ENCODE data around the gene IGF2BP3. TPM values are rescaled to one million over a fixed set of nuclear protein-coding genes. Genes with fewer than 3 reads are reported as not detected.
A peak's percentile ranks its signal among the peaks of the same experiment; 100 is the strongest.
"Not testable (repeated sequence)": the region's sequence is repeated elsewhere in the genome, so short reads cannot be mapped to it uniquely, and the experiment has no call there.

The IGF2BP3 gene
- total RNA-seq: 84.1 TPM

DNA sequence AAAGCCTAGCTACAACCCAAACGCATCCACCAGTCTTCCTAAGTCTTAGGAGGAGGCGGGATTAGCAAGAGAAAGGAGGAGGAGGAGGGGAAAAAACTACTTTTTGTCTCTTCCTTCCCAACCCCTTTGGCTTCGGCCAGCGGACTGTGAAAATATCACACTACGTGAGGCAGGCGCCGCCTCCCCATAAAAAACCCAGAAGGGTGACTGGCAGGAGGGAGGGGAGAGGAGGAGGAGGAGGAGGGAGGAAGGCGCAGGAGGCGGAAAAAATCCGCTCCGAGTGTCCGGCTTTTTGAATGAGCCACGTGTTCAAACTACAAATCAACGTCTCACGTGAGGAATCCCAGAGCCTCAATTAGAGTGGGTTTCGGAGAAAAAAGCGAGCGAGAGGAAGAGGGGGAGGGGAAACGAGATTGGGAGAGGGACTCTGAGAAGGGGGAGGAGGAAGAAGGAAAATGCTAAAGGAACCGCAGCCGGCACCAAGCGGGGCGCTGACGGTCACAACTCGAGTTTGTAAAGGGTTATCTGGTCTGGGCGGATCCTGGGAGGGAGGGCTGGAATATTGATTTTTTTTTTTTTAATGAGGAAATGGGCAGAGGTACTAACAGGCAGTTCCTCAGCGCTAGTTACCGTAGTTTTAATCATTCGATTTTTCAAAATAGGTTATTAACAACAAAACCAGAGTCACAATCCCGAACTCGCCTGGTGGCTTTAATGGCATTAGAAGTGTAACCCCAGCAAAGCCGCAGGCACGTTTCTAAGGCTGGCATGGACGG, at the start of gene IGF2BP3:
Gene IGF2BP3, minus strand, starts transcription at position 162 of the 776 bp plus-strand sequence. CDS start 381 bp downstream, outside the sequence.
- no peak for DNase-seq

GRCh38 chr7:23514755-23515154, 44.5 kb upstream of the IGF2BP3 start:
- DNase-seq: no peak

DNA sequence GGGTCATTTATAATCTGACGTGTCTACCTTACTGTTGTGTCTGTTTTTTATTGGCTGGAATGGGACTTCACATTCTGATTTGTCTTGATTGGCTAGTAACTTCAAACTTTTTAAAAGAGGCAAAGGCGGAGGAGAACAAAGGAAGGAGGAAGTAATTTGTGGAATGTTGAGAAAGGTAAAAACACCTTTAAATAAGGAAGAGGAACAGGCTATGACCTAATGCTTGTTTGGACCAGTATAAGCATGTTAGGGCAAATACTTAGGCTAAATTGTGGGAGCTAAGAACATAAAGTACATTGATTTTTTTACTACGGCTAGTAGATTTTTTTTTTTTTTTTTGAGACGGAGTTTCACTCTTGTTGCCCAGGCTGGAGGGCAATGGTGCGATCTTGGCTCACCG, 43.5 kb upstream of the IGF2BP3 start:
- not testable (repeated sequence) for DNase-seq

DNA sequence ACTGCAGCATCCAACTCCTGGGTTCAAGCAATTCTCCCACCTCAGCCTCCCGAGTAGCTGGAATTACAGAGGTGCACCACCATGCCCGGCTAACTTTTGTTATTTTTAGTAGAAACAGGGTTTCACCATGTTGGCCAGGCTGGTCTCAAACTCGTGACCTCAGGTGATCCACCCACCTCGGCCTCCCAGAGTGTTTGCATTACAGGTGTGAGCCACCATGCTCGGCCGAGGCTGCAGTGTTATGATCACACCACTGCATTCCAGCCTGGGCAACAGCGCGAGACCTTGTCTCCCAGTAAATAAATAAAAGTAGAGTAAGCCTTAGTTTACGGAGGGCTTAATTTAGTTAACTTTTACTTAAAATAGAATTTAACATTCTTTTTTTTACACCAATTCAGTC, 23.7 kb upstream of the IGF2BP3 start:
- DNase-seq: no peak

DNA sequence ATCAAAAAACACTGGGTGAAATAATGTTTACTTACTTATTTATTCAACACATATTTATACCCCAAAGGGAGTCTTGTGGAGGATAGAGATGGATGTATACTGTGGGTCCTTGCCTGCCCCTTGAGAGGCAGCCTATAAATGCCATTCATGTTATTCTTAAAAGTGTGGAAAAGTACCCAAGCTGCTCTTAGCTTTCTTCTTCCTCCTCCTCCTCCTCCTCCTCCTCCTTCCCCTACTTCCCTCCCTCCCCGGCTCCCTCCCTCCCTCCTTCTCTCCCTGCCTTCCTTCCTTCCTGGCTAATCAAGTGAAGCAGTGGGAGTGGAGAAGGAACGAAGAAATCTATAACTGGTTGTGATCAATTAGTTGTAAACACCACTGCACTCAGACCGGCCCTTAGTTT, 21.2 kb upstream of the IGF2BP3 start:
- no peak for DNase-seq

DNA sequence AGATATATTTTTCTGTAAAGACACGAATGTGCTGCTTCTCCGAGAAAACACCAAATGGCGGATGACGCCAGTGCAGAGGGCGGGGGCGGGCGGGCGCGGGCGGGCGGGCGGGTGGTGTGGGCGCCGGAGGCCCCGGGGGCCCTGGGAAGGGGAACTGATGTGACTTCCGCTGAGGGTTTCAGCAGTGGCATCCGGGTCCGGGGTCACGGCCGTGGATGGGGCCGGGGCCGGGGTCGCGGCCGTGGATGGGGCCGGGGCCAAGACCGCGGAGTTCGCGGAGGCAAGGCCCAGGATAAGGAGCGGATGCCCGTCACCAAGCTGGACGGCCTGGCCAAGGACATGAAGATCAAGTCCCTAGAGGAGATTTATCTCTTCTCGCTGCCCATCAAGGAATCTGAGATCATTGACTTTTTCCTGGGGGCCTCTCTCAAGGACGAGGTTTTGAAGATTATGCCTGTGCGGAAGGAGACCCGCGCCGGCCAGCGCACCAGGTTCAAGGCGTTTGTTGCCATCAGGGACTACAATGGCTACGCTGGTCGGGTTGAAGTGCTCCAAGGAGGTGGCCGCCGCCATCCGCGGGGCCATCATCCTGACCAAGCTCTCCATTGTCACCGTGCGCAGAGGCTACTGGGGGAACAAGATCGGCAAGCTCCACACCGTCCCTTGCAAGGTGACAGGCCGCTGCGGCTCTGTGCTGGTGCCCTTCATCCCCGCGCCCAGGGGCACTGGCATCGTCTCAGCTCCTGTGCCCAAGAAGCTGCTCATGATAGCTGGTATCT, 20.3 kb upstream of the IGF2BP3 start:
- DNase-seq: peak; percentile 23

GRCh38 chr7:23488714-23489113, 18.4 kb upstream of the IGF2BP3 start:
- DNase-seq: not testable (repeated sequence)

- DNase-seq: no peak
These were observed 17.4 kb upstream of the IGF2BP3 start for GRCh38 chr7:23487670-23488069.

DNA sequence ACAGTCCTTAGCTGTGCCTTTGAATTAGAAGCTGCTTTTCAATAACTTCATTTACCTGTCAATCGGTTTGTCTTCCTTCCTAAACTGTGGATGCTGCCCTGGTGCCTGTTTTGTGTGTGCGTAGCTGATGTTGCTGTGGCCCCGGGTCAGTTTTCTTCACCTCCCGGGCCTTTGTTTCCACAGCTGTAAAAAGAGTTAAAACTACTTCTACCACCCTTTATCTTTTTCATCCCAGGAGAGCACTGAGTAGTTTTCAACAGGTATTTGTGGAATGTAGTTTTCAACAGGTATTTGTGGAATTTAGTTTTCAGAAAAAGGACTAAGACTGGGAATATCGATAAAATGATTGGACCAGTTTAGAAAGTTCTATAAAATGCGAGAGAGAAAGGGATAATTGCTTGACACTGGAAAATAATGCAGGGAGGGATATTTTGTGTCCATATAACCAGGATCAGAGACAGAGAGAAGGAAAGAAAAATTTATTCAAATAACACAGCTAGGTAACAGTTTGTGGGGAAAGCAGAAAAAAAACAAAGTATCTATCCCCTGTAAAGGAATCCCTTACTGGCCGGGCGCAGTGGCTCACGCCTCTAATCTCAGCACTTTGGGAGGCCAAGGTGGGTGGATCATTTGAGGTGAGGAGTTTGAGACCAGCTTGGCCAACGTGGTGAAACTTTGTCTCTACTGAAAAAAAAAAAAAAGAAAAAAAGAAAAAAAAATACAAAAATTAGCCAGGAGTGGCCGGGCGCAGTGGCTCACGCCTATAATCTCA, 15.9 kb upstream of the IGF2BP3 start:
- no peak for DNase-seq

GRCh38 chr7:23482686-23483085, 12.4 kb upstream of the IGF2BP3 start:
- DNase-seq: no peak

DNA sequence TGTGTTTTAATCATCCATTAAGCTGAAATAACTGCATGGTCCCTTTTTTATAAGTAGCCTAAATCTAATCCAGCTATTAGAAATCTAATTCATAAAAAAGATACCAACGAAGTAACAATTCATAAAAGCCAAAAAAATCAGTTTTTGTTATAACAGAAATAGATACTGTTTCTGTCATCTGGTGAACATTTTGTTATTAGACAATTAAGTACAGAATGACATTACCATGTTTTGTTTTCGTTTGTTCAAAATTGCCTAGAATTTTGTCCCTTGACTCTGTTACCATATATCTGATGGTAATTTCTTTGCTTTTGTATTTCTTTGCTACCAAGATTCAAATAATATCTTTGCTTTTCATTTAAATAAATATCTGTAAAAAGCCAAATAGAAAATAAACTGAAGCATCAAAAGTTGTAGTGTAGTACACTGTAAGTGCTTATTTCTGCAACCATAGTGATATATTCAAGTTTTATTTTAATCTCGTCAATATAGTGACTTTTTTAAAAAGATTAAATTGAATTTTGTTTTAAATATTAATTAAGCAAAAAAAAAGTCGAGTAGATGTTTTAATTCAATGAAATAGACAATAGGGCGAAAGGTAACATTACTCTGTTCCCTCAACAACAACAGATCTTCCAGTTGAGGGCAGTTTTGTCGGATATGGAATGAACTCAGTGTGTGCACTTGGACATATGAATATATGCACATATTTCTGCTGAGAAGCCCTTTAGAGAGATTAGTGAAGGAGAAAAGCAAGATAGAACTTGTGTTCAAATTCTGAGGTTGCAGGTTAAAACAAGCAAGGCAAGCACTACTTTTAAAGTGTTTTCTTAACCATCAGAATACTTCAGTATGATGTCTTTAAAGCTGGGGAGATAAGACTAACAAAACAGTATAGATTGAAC, 7.9 kb upstream of the IGF2BP3 start:
- DNase-seq: no peak

- no peak for DNase-seq
These were observed 6.8 kb upstream of the IGF2BP3 start for GRCh38 chr7:23477157-23477499.

GRCh38 chr7:23476286-23477156, 6.2 kb upstream of the IGF2BP3 start:
- no peak for DNase-seq

- DNase-seq: no peak
These were observed 5.2 kb upstream of the IGF2BP3 start for GRCh38 chr7:23475576-23475839.

DNA sequence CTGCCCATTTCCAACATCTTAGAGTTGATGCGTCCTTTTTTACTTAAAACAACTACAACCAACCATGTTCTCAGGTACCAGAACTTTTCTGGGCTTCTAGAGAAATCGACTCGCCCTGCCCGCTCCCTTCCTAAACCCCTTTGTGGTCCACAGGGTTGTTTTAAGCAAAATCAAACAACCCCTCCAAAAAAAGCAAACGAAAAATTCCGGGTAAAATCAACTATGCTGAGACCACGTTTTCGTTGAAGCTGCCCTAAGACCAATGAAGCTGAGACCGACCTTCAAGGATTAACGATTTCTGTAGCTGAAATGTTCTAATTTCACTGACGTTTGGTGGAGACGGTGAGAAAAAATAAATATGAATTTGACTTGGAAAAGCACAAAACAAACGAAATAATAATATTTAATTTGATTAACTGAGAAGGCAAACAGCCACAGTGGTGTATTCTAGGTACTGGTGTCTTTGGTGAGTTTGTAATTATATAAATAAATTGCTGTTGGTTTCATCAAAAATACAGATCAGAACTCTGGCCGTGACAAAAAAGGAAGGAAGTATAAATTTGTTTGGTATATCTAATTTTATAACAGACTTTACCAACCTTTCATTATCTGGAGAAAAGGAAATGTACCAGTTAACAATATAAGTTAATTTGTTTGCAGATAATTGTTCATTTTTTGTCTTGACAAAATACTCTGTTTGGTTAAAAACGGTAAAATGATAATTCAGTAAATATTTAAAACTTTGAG, 4.7 kb upstream of the IGF2BP3 start:
- no peak for DNase-seq

- no peak for DNase-seq
These were observed 4.0 kb upstream of the IGF2BP3 start for GRCh38 chr7:23474094-23474828.

- no peak for DNase-seq
These were observed 3.5 kb upstream of the IGF2BP3 start for GRCh38 chr7:23473844-23474093.

GRCh38 chr7:23472956-23473843, 2.9 kb upstream of the IGF2BP3 start:
- no peak for DNase-seq

GRCh38 chr7:23472556-23472955, 2.3 kb upstream of the IGF2BP3 start:
- no peak for DNase-seq
